NCI-H128 (cell line): Measurements from ENCODE around the gene CROCC.
"Not testable (repeated sequence)": the region's sequence is repeated elsewhere in the genome, so short reads cannot be mapped to it uniquely, and the experiment has no call there.

Experiments
- DNase-seq: peaks from one replicate; lab custom pipeline; 2025; ENCODE audit not compliant: unreplicated experiment; lab: John Stamatoyannopoulos, UW

The CROCC gene

GRCh38 chr1:16913833-16914662, 7.7 kb upstream of the CROCC start:
- DNase-seq: peak; percentile 99

GRCh38 chr1:16914928-16915626, 6.7 kb upstream of the CROCC start:
- not testable (repeated sequence) for DNase-seq

GRCh38 chr1:16915627-16915973, 6.1 kb upstream of the CROCC start:
- no peak for DNase-seq

GRCh38 chr1:16916036-16916880, 5.5 kb upstream of the CROCC start:
- DNase-seq: not testable (repeated sequence)

- no peak for DNase-seq
Measured at GRCh38 chr1:16918371-16918770, 3.4 kb upstream of the CROCC start.

- DNase-seq: not testable (repeated sequence)
Measured at GRCh38 chr1:16918936-16919665, 2.6 kb upstream of the CROCC start.

- DNase-seq: no peak
Measured at GRCh38 chr1:16920951-16921350, 780 bp upstream of the CROCC start.

- no peak for DNase-seq
Measured at GRCh38 chr1:16922466-16922865, 735 bp downstream of the CROCC start.

GRCh38 chr1:16922885-16923431, 1.2 kb downstream of the CROCC start:
- DNase-seq: no peak

- no peak for DNase-seq
Measured at GRCh38 chr1:16924216-16924918, 2.6 kb downstream of the CROCC start.

GRCh38 chr1:16924919-16925477, 3.3 kb downstream of the CROCC start:
- no peak for DNase-seq

- DNase-seq: no peak
Measured at GRCh38 chr1:16925635-16926490, 4.1 kb downstream of the CROCC start.

- DNase-seq: peak; percentile 97
Measured at GRCh38 chr1:16926491-16927073, 4.9 kb downstream of the CROCC start.

GRCh38 chr1:16927256-16927655, 5.5 kb downstream of the CROCC start:
- no peak for DNase-seq

GRCh38 chr1:16927711-16928485, 6.2 kb downstream of the CROCC start:
- no peak for DNase-seq

- DNase-seq: not testable (repeated sequence)
Measured at GRCh38 chr1:16929146-16930041, 7.7 kb downstream of the CROCC start.
